VCaP (cell line): Measurements from ENCODE around the gene ABHD12.
A peak's percentile ranks its signal among the peaks of the same experiment; 100 is the strongest.

Experiments
- H3K27ac ChIP-seq: fragments of 450-650 bp; 2 replicates; pipeline ENCODE4 v1.5.1; 2017
- CTCF ChIP-seq: fragments of 450-650 bp; conservative IDR thresholded peaks from 2 replicates; pipeline ENCODE4 v1.5.1; 2017; ENCODE audit warnings: mild to moderate bottlenecking, moderate library complexity

Gene ABHD12

GRCh38 chr20:25360631-25361286 lies 29.9 kb downstream of the ABHD12 start:
- peak overlapping the region; percentile 45 for H3K27ac ChIP-seq
- TF ChIP-seq CTCF = no peak

- no peak for TF ChIP-seq CTCF
- peak overlapping the region; percentile 96 for H3K27ac ChIP-seq
Observed at GRCh38 chr20:25356271-25356933, 34.2 kb downstream of the ABHD12 start.

- H3K27ac ChIP-seq = peak overlapping the region; percentile 96
- TF ChIP-seq CTCF = no peak
Observed at GRCh38 chr20:25355866-25356265, 34.8 kb downstream of the ABHD12 start.

- TF ChIP-seq CTCF = no peak
- peak overlapping the region; percentile 96 for H3K27ac ChIP-seq
Observed at GRCh38 chr20:25355011-25355595, 35.5 kb downstream of the ABHD12 start.

GRCh38 chr20:25353747-25354705 lies 36.6 kb downstream of the ABHD12 start:
- TF ChIP-seq CTCF = no peak
- H3K27ac ChIP-seq = peak overlapping the region; percentile 96

GRCh38 chr20:25353353-25353746 lies 37.3 kb downstream of the ABHD12 start:
- no peak for TF ChIP-seq CTCF
- peak overlapping the region; percentile 96 for H3K27ac ChIP-seq

GRCh38 chr20:25352746-25353145 lies 37.9 kb downstream of the ABHD12 start:
- peak overlapping the region; percentile 96 for H3K27ac ChIP-seq
- no peak for TF ChIP-seq CTCF
